HL-60/S4 (cell line): ENCODE data around the gene SEMA3E.

Source experiments
- in situ Hi-C: fragments of 300-500 bp; cut with MboI; formaldehyde crosslinking; loops from 2 replicates; pipeline ENCODE4 v1.14.3; 2022; ENCODE audit warnings: low sequenced_read_pairs

The SEMA3E gene

GRCh38 chr7:83410989-83411591 lies 237.8 kb downstream of the SEMA3E start:
- in situ Hi-C loops: loop anchor here (25.0 kb wide), 1 partner anchor 251 kb away; no protein-coding TSS in a partner anchor

DNA sequence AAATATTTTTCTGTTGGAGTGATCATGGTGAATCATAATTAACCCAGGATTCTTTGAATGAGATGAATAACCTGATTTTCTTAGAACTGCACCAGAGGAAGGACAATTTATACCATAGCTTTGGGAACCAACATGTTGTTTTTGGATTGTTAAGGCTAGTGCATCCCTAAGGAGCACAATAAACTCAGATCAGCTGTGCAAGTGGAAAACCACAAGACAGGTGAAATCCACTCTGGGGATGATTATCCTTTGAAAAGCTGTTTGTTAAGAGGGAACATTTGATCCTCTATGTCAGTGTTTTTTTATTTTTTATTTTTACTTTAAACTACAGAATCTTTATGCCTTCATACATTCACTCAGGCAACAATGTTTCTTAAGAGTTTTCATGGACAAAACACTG lies 254.2 kb downstream of the SEMA3E start:
- in situ Hi-C loops: no loop called here

DNA sequence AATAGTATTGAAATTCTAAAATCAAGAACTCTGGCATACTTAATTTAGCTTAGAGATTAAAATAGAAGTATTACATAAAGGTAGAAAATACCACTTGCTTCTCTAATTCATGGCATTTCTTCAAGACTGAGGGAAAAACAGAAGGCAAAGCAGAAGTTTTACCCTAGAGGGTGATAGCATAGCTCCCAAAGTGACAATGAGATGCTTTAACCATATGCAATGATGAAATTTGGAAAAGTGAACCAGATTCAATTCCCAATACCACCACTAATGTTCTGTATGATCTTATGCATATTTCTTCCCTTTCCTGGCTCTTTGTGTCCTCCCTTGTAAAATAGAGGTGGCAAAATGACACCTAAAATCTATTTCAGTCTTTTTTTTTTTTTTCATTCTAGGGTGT lies 260.5 kb downstream of the SEMA3E start:
- in situ Hi-C loops: no loop called here

GRCh38 chr7:83366629-83367028 lies 282.3 kb downstream of the SEMA3E start:
- in situ Hi-C loops: no loop called here

GRCh38 chr7:83365746-83366145 lies 283.2 kb downstream of the SEMA3E start:
- in situ Hi-C loops: no loop called here

- in situ Hi-C loops: no loop called here
Observed at GRCh38 chr7:83362871-83363550, 285.9 kb downstream of the SEMA3E start.

DNA sequence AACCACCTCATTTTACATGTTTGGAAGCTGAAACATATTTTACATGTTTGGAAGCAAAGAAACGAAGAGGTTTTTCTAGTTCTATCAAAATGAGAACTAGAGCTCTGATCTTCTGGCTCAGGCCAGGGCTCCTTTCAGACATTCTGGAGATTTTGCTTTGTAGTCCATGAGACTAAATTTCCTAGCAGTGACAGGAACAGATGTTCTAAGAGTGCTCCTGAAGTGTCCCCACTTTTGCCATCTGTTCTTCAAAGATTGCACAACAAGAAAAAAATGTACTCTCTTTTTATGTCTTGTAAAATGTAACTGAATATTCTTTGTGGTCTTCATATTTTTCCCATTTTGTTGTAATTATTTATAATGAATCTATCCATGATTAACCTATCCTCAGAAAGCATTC lies 289.8 kb downstream of the SEMA3E start:
- in situ Hi-C loops: no loop called here

DNA sequence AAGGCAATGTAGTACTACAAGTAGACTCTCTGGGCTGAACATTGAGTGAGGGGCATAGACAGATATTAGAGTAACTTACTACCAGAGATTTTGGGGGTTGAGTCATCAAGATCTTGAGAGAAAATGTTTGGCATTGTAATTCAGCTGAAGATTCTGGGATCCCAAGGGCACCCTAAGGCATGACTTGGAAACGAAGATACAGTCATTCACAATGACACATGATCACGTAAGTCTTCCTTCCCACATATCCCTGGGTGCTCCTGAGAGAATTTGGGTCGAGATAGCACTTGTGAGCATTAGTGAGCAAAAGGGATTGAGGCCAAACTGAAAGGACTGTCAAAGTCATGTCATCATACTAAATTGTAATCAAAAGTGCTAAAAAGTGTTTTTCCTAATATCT lies 293.8 kb downstream of the SEMA3E start:
- in situ Hi-C loops: no loop called here

- in situ Hi-C loops: no loop called here
Observed at GRCh38 chr7:83347945-83348444, 300.9 kb downstream of the SEMA3E start.

DNA sequence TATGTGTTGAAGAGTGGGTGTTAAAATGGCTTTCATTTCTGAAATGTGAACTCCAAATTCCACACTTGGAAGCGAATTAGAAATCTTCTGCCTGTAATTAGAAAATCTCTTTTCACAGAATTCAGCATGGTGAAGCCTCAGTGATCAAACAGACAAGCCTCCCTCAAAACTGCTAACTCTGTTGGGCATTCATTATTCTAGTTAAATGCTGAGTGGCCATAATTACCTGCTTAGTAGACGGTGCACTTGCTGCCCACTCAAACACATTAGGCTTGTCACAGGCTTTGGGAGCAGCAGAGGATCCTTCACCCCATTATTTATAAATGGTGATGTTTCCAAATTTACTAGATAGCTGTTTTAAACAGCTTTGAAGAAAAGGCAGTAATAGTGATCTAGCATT lies 309.0 kb downstream of the SEMA3E start:
- in situ Hi-C loops: no loop called here

DNA sequence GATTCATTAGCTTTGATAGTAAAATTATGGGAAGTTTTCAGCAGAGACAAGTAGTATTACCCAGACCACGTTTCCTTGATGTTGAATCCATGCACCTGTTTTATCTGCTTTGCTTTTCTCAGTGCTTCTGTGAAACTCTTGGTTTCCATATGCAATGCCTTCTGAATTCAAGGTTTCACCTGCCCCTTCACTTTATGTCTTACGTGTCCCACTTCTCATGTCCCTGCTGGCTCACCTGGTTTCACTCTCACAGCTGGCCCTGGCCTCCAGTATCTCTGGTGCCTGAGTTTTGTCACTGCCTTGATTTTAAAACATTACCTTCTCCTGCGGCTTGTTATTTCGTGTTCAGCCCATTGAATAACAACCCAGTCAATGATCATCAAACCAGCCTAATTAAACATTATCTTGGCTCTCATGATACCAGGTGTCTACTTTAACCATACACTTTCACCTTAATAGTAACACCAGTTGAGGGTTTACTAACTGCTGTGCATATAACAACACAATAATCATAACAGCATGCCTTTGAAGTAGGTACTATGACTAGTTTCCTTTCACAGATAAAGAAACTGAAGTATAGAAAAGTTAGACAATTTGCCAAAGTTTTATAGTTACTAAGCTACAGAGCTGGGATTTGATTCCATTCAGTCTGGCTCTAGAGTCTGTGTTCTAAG lies 310.5 kb downstream of the SEMA3E start:
- in situ Hi-C loops: no loop called here

- in situ Hi-C loops: no loop called here
Observed at GRCh38 chr7:83337050-83337449, 311.9 kb downstream of the SEMA3E start.

- in situ Hi-C loops: no loop called here
Observed at GRCh38 chr7:83326223-83326622, 322.7 kb downstream of the SEMA3E start.

DNA sequence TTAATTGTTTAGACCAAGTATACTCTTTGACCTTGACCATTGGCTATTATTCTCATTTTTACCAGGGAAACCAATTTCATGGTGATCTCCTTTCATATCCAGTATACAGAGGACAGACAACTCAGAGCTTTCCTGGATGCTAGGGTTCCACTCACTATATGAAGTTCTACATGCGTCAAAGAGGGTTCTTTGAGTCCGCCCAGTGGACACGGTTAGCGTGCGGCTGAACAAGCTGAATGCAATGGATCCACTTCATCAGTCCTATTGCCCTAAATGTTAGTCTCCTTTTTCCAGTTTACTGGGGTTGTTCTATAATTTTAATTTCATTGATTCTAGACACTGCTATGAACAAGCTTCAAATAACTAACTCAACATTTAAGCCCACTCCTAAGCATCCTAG lies 323.9 kb downstream of the SEMA3E start:
- in situ Hi-C loops: no loop called here

DNA sequence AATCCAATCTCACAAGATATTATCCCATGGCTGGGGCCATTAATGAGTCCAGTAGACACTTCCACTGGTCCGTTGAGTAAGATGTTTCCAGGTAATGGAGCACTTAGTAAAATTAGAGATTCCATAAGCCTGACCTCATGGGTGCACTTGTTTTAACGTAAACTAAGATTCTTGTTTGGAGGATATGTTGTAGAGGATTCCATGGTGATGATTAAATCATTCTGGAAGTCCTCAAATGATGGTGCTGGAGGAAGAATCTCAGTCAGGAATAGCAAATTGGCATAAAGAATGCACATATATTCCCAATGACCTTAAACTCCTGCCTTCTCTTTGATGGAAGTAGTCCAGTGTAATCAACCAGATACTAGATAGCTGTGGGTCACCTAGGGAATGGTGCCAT lies 324.3 kb downstream of the SEMA3E start:
- in situ Hi-C loops: no loop called here

- in situ Hi-C loops: no loop called here
Observed at GRCh38 chr7:83321011-83321410, 327.9 kb downstream of the SEMA3E start.

- in situ Hi-C loops: no loop called here
Observed at GRCh38 chr7:83313931-83314330, 335.0 kb downstream of the SEMA3E start.
